Measurements from ENCODE around the gene NUSAP1.

The NUSAP1 gene

GRCh38 chr15:41354371-41354770 is 21.7 kb downstream of the NUSAP1 start:
- TF ChIP-seq GATA3 (IDR thresholded peaks at IDR 0.05; ENCODE audit: low read depth, low read length) = no peak

- TF ChIP-seq GATA2 (IDR thresholded peaks at IDR 0.05; ENCODE audit: low read depth, low read length) (no peak), GATA3 (IDR thresholded peaks at IDR 0.05; ENCODE audit: low read depth, low read length) (no peak)
Measured at GRCh38 chr15:41367418-41367817, 34.7 kb downstream of the NUSAP1 start.

DNA sequence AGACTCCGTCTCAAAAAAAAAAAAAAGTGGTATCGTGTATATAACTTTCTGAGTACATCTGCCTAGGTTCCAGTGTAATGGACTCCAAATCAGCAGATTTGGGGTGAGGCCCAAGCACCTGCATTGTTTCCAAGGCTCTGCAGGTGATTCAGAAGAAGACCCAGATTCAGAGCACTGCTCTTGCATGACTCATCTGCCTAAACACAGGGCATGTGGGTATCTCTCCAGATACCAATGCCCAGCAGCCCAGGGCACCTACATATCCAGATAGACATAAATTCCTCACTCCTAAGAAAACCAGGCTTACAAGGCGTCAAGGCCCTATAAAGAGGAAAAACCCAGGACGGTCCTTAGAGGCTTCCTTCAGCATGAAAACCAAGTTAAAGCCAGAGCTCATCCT is 45.3 kb downstream of the NUSAP1 start:
- TF ChIP-seq GATA3 (IDR thresholded peaks at IDR 0.05; ENCODE audit: low read depth, low read length) = no peak
- no peak for TF ChIP-seq GATA2 (IDR thresholded peaks at IDR 0.05; ENCODE audit: low read depth, low read length)

DNA sequence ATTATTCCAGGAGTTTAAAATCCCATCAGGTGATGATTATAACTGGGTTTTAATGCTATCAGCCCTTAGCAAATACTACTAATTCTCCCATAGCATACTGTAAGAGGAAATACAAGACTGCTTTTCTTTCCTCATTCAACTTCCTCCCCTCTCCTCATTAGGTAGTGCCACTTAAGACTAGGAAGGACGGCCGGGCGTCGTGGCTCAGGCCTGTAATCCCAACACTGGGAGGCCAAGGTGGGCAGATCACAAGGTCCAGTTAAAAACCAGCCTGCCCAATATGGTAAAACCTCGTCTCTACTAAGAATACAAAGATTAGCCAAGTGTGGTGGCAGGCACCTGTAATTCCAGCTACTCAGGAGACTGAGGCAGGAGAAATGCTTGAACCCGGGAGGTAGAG is 55.0 kb downstream of the NUSAP1 start:
- TF ChIP-seq GATA3 (IDR thresholded peaks at IDR 0.05; ENCODE audit: low read depth, low read length) (no peak), GATA2 (IDR thresholded peaks at IDR 0.05; ENCODE audit: low read depth, low read length) (no peak)

DNA sequence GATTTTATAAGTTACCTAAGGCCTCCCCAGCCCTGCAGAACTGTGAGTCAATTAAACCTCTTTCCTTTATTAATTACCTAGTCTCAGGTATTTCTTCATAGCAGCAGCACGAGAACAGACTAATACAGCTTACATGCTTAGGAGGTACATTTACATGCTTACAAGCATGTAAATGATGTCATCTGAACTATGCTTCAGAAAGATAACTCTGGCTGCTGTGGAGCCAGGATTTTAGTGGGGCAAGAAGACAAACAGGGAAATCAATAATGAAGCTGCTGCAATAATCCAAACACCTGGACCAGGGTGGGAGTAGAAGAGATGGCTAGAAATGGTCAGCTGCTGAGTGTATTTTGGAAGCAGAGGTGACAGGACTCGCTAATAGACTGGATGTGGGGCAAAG is 60.0 kb downstream of the NUSAP1 start:
- TF ChIP-seq GATA2 (IDR thresholded peaks at IDR 0.05; ENCODE audit: low read depth, low read length) = no peak
- no peak for TF ChIP-seq GATA3 (IDR thresholded peaks at IDR 0.05; ENCODE audit: low read depth, low read length)

- TF ChIP-seq GATA3 (IDR thresholded peaks at IDR 0.05; ENCODE audit: low read depth, low read length) = no peak
Measured at GRCh38 chr15:41394924-41395323, 62.2 kb downstream of the NUSAP1 start.

DNA sequence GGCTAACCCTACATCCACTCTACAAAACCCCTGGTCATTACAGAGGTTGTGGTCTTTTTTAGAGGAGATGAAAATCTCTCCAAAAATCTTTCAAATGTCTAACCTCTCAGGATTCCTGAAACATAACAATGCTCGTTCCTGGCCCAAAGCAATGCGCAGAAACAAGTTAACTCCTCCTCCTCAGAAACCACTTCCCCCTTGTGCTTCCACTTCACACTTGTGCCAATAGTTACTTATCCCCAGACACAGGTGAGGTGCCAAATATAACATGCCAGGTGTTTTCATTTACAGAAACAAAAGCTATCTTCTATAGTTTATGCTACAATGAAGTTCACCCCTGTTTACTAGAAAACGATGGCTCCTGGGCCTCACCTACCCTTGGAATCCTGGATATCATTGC is 63.4 kb downstream of the NUSAP1 start:
- no peak for TF ChIP-seq GATA3 (IDR thresholded peaks at IDR 0.05; ENCODE audit: low read depth, low read length)

DNA sequence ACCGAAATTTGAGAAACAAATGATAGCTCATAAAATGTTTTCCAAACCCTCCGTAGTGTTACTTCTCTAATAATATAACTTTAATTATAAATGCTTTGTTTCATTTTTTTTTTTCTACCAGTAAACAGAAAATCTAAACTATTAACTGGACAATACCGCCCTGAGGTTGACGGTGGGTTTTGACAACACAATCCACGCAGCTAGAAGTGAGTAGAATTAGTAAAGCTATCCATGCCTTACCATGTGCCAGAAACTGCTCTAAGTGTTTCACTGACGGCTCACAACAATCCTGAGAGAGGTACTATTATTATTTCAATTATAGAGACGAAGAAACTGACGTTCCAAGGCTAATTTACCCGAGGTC is 69.2 kb downstream of the NUSAP1 start:
- TF ChIP-seq GATA2 (IDR thresholded peaks at IDR 0.05; ENCODE audit: low read depth, low read length) = no peak
- TF ChIP-seq GATA3 (IDR thresholded peaks at IDR 0.05; ENCODE audit: low read depth, low read length) = no peak

GRCh38 chr15:41407341-41407740 is 74.7 kb downstream of the NUSAP1 start:
- TF ChIP-seq GATA2 (IDR thresholded peaks at IDR 0.05; ENCODE audit: low read depth, low read length) = no peak
- TF ChIP-seq GATA3 (IDR thresholded peaks at IDR 0.05; ENCODE audit: low read depth, low read length) = no peak

GRCh38 chr15:41408234-41408641 is 75.6 kb downstream of the NUSAP1 start:
- no peak for TF ChIP-seq GATA2 (IDR thresholded peaks at IDR 0.05; ENCODE audit: low read depth, low read length)
- TF ChIP-seq GATA3 (IDR thresholded peaks at IDR 0.05; ENCODE audit: low read depth, low read length) = no peak

- TF ChIP-seq GATA2 (IDR thresholded peaks at IDR 0.05; ENCODE audit: low read depth, low read length) (no peak), GATA3 (IDR thresholded peaks at IDR 0.05; ENCODE audit: low read depth, low read length) (no peak)
Measured at GRCh38 chr15:41411031-41411430, 78.3 kb downstream of the NUSAP1 start.

- TF ChIP-seq GATA3 (IDR thresholded peaks at IDR 0.05; ENCODE audit: low read depth, low read length) = no peak
- no peak for TF ChIP-seq GATA2 (IDR thresholded peaks at IDR 0.05; ENCODE audit: low read depth, low read length)
Measured at GRCh38 chr15:41411441-41411840, 78.8 kb downstream of the NUSAP1 start.

DNA sequence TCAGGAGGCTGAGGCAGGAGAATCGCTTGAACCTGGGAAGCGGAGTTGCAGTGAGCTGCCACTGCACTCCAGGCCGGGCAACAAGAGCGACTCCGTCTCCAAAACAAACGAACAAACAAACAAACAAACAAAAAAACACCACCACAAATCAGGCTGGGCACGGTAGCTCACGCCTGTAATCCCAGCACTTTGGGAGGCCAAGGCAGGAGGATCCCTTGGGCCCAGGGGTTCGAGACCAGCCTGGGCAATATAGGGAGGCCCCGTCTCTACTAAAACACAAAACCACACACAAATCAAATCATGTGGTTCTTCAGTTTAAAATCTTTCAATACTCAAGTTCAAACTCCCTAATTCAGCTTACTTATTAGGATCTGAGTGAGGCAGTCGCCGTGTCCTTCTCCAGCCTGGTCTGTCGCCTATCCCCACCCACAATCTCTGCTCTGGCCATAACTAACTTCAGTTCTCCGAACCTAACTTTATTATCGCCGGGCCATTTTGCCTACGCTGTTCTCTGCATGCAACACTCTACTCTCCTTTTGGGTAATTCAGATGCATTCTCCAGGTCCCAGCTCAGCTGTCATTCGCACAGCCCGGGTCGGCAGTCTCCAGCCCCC is 83.6 kb downstream of the NUSAP1 start:
- TF ChIP-seq GATA3 (IDR thresholded peaks at IDR 0.05; ENCODE audit: low read depth, low read length) = no peak
- TF ChIP-seq GATA2 (IDR thresholded peaks at IDR 0.05; ENCODE audit: low read depth, low read length) = no peak

- TF ChIP-seq GATA2 (IDR thresholded peaks at IDR 0.05; ENCODE audit: low read depth, low read length) (no peak), GATA3 (IDR thresholded peaks at IDR 0.05; ENCODE audit: low read depth, low read length) (no peak)
Measured at GRCh38 chr15:41416742-41417417, 84.2 kb downstream of the NUSAP1 start, which contains the start of gene RTF1. Gene RTF1 (plus strand): TSS chr15:41417095. CDS start chr15:41417116, 21 bp downstream.

GRCh38 chr15:41417418-41418195 is 84.9 kb downstream of the NUSAP1 start:
- TF ChIP-seq GATA2 (IDR thresholded peaks at IDR 0.05; ENCODE audit: low read depth, low read length) (no peak), GATA3 (IDR thresholded peaks at IDR 0.05; ENCODE audit: low read depth, low read length) (no peak)

All from SH-SY5Y (cell line).